GM12801 (cell line): ENCODE results near the gene CASP2.

Source experiments
- TF ChIP-seq, protein P1 (sequence below): IDR thresholded peaks from one replicate; pipeline ENCODE4 v1.5.1; 2011; ENCODE audit warnings: control low read depth; ENCODE audit not compliant: insufficient read length; ENCODE audit errors: extremely low read depth

Gene CASP2

DNA sequence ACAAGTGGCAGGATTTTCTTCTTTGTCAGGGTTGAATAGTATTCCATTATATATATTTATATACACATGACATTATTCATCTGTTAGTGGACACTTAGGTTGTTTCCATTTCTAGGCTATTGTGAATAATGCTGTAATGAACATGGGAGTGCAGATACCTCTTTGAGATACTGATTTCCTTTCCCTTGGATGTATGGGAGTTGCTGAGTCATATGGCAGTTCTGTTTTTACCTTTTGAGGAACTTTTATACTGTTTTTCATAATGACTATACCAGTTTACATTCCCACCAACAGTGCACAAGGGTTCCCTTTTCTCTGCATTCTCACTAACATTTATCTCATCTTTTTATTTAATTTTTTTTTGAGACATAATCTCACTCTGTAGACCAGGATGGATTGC lies 26.0 kb downstream of the CASP2 start:
- TF ChIP-seq, protein P1, sequence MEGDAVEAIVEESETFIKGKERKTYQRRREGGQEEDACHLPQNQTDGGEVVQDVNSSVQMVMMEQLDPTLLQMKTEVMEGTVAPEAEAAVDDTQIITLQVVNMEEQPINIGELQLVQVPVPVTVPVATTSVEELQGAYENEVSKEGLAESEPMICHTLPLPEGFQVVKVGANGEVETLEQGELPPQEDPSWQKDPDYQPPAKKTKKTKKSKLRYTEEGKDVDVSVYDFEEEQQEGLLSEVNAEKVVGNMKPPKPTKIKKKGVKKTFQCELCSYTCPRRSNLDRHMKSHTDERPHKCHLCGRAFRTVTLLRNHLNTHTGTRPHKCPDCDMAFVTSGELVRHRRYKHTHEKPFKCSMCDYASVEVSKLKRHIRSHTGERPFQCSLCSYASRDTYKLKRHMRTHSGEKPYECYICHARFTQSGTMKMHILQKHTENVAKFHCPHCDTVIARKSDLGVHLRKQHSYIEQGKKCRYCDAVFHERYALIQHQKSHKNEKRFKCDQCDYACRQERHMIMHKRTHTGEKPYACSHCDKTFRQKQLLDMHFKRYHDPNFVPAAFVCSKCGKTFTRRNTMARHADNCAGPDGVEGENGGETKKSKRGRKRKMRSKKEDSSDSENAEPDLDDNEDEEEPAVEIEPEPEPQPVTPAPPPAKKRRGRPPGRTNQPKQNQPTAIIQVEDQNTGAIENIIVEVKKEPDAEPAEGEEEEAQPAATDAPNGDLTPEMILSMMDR: no peak

DNA sequence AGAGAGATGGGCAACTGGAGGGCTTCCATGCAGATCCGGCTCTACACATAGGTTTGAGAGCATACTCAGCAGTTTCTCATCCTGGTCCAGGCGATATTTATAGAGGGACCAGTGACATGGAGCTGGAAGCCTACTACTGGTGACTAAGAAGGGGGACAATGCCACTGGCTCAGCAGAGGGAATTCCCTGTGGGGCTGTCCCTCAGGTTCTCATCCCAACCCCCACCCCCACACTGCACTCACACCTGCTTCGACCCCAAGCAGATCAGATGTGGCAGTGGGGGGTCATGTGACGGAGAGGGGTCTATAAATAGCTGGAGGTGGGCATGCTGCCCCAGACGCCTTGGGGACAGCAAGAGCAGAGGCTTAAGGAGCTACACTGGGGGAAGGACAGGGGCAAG lies 27.6 kb downstream of the CASP2 start, which contains the start of gene CLCN1:
Gene CLCN1 (plus strand): TSS at position 336 of the 400 bp plus-strand sequence. CDS start 102 bp downstream, outside the sequence.
- TF ChIP-seq, protein P1: no peak

DNA sequence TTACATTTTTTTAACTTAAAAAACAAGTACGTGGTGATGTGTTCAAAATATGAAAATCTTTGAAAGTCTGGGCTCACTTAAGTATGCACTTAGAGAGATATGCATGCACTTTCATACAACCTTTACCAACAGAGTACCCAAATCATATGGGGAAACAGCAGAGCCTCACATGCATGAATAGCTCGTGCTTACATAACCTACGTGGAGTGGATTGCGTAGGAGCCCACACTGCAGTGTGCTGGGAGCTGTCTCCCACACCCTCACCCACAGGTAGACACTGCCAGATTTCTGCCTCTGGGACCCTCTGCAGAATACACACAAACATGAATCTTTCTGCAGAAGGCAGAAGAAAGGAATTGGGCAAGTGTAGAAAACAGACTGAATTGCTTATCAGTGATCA lies 28.3 kb downstream of the CASP2 start:
- TF ChIP-seq, protein P1: no peak

DNA sequence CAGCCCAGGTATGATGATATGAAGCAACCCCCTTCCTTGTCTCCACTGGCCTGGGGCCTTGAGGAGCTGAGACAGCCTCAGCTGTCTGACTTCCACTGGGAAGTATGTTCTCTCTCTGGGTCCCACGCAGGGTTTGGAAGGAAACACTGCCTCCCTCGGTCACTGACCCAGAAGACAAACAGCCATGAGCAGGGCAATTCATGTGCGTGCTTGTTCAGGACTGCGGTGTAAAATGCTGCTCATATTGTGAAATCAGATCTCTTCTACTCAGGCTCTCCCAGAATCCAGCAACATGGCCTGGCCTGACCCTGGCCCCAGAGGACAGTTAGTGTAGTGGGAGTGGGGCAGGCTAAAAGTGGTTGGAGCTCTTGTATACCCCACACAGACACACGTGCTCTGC lies 30.5 kb downstream of the CASP2 start:
- TF ChIP-seq, protein P1: no peak

DNA sequence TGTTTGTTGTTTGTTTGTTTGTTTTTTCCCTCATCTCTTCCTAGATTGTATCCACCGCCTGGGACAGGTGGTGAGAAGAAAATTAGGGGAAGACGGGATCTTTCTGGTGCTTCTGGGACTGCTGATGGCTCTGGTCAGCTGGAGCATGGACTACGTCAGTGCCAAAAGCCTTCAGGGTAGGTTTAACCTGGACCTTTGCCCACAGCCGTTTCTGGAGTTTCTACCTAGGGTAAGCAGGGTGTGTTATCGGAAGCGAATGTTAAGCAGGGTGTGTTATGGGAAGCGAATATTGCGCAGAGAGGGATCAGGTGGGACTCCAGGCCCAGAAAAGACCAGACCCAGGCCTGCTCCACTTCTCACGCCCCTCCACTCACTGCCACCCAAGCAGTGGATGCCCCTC lies 32.5 kb downstream of the CASP2 start:
- TF ChIP-seq, protein P1: no peak

DNA sequence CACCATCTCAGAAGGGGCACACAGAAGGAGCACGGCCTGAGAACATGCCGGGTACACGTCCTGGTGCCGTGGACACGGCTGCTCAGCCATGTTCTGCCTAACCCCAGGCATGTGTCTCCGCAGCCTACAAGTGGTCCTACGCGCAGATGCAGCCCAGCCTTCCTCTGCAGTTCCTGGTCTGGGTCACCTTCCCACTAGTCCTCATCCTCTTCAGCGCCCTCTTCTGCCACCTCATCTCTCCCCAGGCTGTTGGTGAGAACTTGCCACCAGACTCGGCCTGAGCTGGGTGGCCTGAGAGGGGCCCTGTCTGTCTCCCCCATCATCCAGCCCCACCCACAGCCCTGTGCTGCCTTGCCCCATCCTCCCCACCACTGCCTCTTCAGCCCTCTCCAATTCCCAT lies 33.1 kb downstream of the CASP2 start:
- TF ChIP-seq, protein P1: no peak

DNA sequence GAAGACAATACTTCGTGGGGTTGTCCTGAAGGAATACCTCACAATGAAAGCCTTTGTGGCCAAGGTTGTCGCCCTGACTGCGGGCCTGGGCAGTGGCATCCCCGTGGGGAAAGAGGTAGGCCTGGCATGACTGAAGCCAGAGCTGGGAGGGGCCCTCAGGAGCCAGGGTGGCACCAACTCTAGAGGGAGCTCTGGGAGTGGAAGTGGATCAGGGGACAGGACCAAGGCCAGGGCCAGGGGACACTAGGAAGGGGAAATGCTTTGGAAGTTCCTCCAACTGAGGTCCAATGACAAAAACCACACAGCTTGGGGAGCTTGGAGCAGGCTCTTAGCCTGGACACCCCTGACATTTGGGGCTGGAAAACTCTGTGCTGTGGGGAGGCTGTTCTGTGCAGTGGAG lies 33.6 kb downstream of the CASP2 start:
- TF ChIP-seq, protein P1: no peak
